K562 (cell line): Measurements from ENCODE around the gene RBMXL2. TPM values are rescaled to one million over a fixed set of nuclear protein-coding genes. Genes with fewer than 3 reads are reported as not detected.

ENCODE experiments used
- ATAC-seq: fragments of 200-7000 bp; cut with Tn5 transposase; 3 replicates; pipeline ENCODE4 v1.9.1; 2020; ENCODE audit warnings: moderate library complexity
- BruUV-seq: library from RNA; stranded (reverse); fragments of 400-500 nt; replicated peaks from 2 replicates; lab custom pipeline; 2021; lab: Mats Ljungman, UMichigan
- CTCF ChIA-PET: fragments of 300-600 bp; formaldehyde crosslinking; extraction: SDS; loops from one replicate; lab custom pipeline; 2021; ENCODE audit warnings: low intra/inter-chr PET ratio; lab: Yijun Ruan, JAX
- POLR2A ChIA-PET: fragments of 300-600, 350-650 bp; sonication (Branson Sonifier 250); formaldehyde crosslinking; extraction: SDS; loops from one replicate; lab custom pipeline; 2021; ENCODE audit warnings: antibody characterized with exemption, inconsistent platforms; lab: Yijun Ruan, JAX
- DNase-seq, 4 experiments: peaks; one replicate each; pipeline versions ENCODE4 v3.0.0 to v3.0.0-alpha.2; 2011 to 2018; ENCODE audit warnings: low spot score in 3 of 4, mixed read lengths in 3 of 4; ENCODE audit errors: extremely low read depth in 1 of 4
- FAIRE-seq: peaks from 2 replicates; lab custom pipeline; 2011; peaks lifted over from hg19 to GRCh38; lab: Jason Lieb, UNC
- H2AFZ ChIP-seq: 2 replicates; pipeline ENCODE4 v1.6.0; 2011; ENCODE audit warnings: low read depth, low read length, control low read depth, inconsistent platforms
- H3K27ac ChIP-seq: fragments of 200-600 bp; 3 replicates; pipeline ENCODE4 v1.8.0; 2011; ENCODE audit warnings: low read depth, mild to moderate bottlenecking, control low read depth, inconsistent platforms, low read length, moderate library complexity, mixed read lengths; ENCODE audit errors: extremely low read depth
- H3K27me3 ChIP-seq, 2 experiments: fragments of 300-600 bp in 1 of 2; 2 replicates in 1 of 2; 3 replicates in 1 of 2; pipeline versions ENCODE4 v1.6.0 to v1.8.0; 2011; ENCODE audit warnings: inconsistent platforms in 2 of 2, low read length in 2 of 2, mild to moderate bottlenecking in 1 of 2, mixed read lengths in 1 of 2, moderate library complexity in 1 of 2; ENCODE audit not compliant: control insufficient read depth in 2 of 2, insufficient read depth in 2 of 2
- H3K36me3 ChIP-seq: fragments of 300-600 bp; 3 replicates; pipeline ENCODE4 v1.8.0; 2011; ENCODE audit warnings: mild to moderate bottlenecking, low read length, inconsistent platforms; ENCODE audit not compliant: control insufficient read depth, insufficient read depth
- H3K4me1 ChIP-seq, 2 experiments: fragments of 200-600 bp in 1 of 2; replicated peaks in 1 of 2; 2 replicates in 1 of 2; 3 replicates in 1 of 2; pipeline versions ENCODE4 v1.5.1 to v1.8.0; 2011; ENCODE audit warnings: inconsistent platforms in 2 of 2, low read length in 2 of 2, mild to moderate bottlenecking in 1 of 2, mixed read lengths in 1 of 2, moderate library complexity in 1 of 2; ENCODE audit not compliant: control insufficient read depth in 2 of 2, insufficient read depth in 2 of 2
- H3K4me2 ChIP-seq: 2 replicates; pipeline ENCODE4 v1.6.1; 2011; ENCODE audit warnings: low read length, control low read depth, inconsistent platforms, mixed read lengths; ENCODE audit not compliant: insufficient read depth
- H3K4me3 ChIP-seq: fragments of 200-600 bp; sonication (generic), shearing (Covaris generic); 2 replicates; pipeline ENCODE4 v1.5.1; 2016; ENCODE audit warnings: control low read depth, inconsistent platforms
- H3K79me2 ChIP-seq: fragments of 200-600 bp; 3 replicates; pipeline ENCODE4 v1.8.0; 2011; ENCODE audit warnings: low read length, inconsistent platforms; ENCODE audit not compliant: control insufficient read depth, insufficient read depth
- H3K9ac ChIP-seq, 2 experiments: 2 replicates each; pipeline versions ENCODE4 v1.6.0 to v1.6.1; 2011; ENCODE audit warnings: low read depth in 2 of 2, low read length in 2 of 2, control low read depth in 1 of 2, inconsistent platforms in 1 of 2, mild to moderate bottlenecking in 1 of 2, mixed read lengths in 1 of 2; ENCODE audit not compliant: insufficient read depth in 1 of 2
- H3K9me1 ChIP-seq: one replicate; pipeline ENCODE4 v1.6.0; 2011; ENCODE audit warnings: inconsistent platforms, mild to moderate bottlenecking, low read length, moderate library complexity; ENCODE audit not compliant: control insufficient read depth, insufficient read depth
- H3K9me3 ChIP-seq: replicated peaks from 2 replicates; pipeline ENCODE4 v1.5.1; 2011; ENCODE audit warnings: low read depth, low read length, inconsistent platforms; ENCODE audit not compliant: control insufficient read depth, insufficient read depth
- H4K20me1 ChIP-seq: replicated peaks from 2 replicates; pipeline ENCODE4 v1.6.1; 2011; ENCODE audit warnings: low read length, inconsistent platforms, mixed read lengths; ENCODE audit not compliant: control insufficient read depth, insufficient read depth
- CBX1 ChIP-seq: sonication (generic); IDR thresholded peaks from 2 replicates; pipeline ENCODE4 v1.6.1; 2016; ENCODE audit warnings: antibody characterized with exemption, low read depth, mild to moderate bottlenecking
- FOSL1 ChIP-seq: fragments of 200-800 bp; sonication (Bioruptor generic); conservative IDR thresholded peaks from 2 replicates; pipeline ENCODE4 v1.6.1; 2016; ENCODE audit warnings: missing genetic modification characterization, missing compliant biosample characterization
- GTF2F1 ChIP-seq: IDR thresholded peaks from 2 replicates; pipeline ENCODE4 v1.6.1; 2011; ENCODE audit warnings: low read depth, low read length, improper control_type of control experiment
- MXI1 ChIP-seq: IDR thresholded peaks from 2 replicates; pipeline ENCODE4 v1.6.1; 2011; ENCODE audit warnings: low read depth, mild to moderate bottlenecking, improper control_type of control experiment, low read length
- ZNF133 ChIP-seq: fragments of 250-450 bp; sonication (Bioruptor Pico); IDR thresholded peaks from 2 replicates; pipeline ENCODE4 v1.4.0; 2020; ENCODE audit warnings: mild to moderate bottlenecking
- WGBS: fragments of 100-300 bp; shearing (Covaris generic); methylation state at CpG from one replicate; pipeline ENCODE4 v1.1.6; 2016; ENCODE audit warnings: low coverage, mixed read lengths; ENCODE audit not compliant: insufficient coverage; ENCODE audit errors: missing lambda C conversion rate; 5-methylcytosine and 5-hydroxymethylcytosine counted together
- in situ Hi-C: fragments of 300-500 bp; cut with MboI; formaldehyde crosslinking; loops from 4 replicates; pipeline ENCODE4 v1.15.0; 2018; ENCODE audit warnings: inconsistent platforms, mixed read lengths
- intact Hi-C: fragments of 100-400 bp; cut with micrococcal nuclease; formaldehyde crosslinking; loops from 2 replicates; pipeline ENCODE4 v1.14.2; 2022
- polyA plus RNA-seq, 8 experiments: library from polyadenylated mRNA; depleted of rRNA in 4 of 8; stranded (reverse) in 5 of 8; unstranded in 3 of 8; fragments of >200 nt; fragmentation: Nextera tagmentation in 2 of 8; fragmentation: Illumina TruSeq in 1 of 8; extraction: Ambion mirVana in 2 of 8; extraction: Trizol in 1 of 8; gene quantifications; 2 replicates each; pipeline versions ENCODE4 v1.2.1 to v1.2.3, GENCODE V29; 2011 to 2014; ENCODE audit warnings: inconsistent platforms in 1 of 8, missing spikeins in 1 of 8
- total RNA-seq, 7 experiments: library from RNA; depleted of rRNA in 6 of 7; stranded (reverse); fragments of >200 nt in 6 of 7; fragmentation: Illumina TruSeq in 2 of 7; extraction: Trizol in 2 of 7; gene quantifications; 2 replicates each; pipeline versions ENCODE4 v1.2.1 to v1.2.3, GENCODE V29; 2011 to 2021; ENCODE audit warnings: low replicate concordance in 1 of 7
- TF ChIP-seq, protein P1 (sequence below): fragments of 450-650 bp; formaldehyde crosslinking; IDR thresholded peaks from 2 replicates; pipeline ENCODE4 v1.4.0; 2020; ENCODE audit warnings: mild to moderate bottlenecking, moderate library complexity

RBMXL2 gene
- total and polyA plus RNA-seq, 9 of the 15 experiments (the other 6 are each of a cell fraction or from before 2014, with no cell fraction given) = 0.07 to 0.45 (median 0.21) TPM; not detected in 3

DNA sequence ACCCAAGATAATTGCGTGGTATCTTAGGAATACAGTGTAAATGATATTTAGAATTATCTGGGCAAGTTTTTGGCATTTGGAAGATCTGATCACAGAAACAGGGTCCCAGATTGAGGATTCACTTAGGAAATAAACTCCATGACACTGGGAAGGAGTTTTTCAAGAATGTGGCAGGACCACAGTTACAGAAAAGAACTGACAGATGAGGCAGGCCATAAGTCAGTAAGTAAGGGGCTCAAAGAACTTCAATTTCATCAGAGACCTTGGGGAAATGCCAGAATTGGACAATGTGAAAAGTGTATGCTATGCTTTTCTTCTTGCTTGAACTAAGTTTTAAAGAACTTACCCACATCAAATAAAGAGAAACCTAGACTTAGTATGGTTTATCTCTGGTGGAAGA lies 49.3 kb downstream of the RBMXL2 start:
- in situ Hi-C loops (no loop called here), intact Hi-C loops (no loop called here)
- WGBS = 7% methylated on average over 1 of the region's 1 CpG
- Histone ChIP-seq H4K20me1 (no peaks in the 10 kb centered on the region), H3K9ac (no peak overlapping the region), H3K36me3 (no peaks in the 10 kb centered on the region), H3K9me1 (no peaks in the 10 kb centered on the region), H3K27ac (no peak overlapping the region), H3K79me2 (no peaks in the 10 kb centered on the region), H3K4me3 (no peak overlapping the region), H3K9me3 (no peaks in the 10 kb centered on the region), H3K4me1 (no peaks in the 10 kb centered on the region), H2AFZ (no peak overlapping the region), H3K27me3 (no peaks in the 10 kb centered on the region; a peak in 1 of 5 replicates), H3K4me2 (no peak overlapping the region)
- POLR2A ChIA-PET = interaction anchor here (0.6 kb wide), 1 partner anchor 366 kb away, joined by 4 read pairs; no protein-coding TSS in a partner anchor
- FAIRE-seq = no peak
- BruUV-seq = no TSS peak
- no peak for DNase-seq
- CTCF ChIA-PET = no interaction called here
- no peak for TF ChIP-seq MXI1
- TF ChIP-seq ZNF133 (CRISPR knock-in tag) = no peak
- TF ChIP-seq GTF2F1 = no peak
- TF ChIP-seq, protein P1, sequence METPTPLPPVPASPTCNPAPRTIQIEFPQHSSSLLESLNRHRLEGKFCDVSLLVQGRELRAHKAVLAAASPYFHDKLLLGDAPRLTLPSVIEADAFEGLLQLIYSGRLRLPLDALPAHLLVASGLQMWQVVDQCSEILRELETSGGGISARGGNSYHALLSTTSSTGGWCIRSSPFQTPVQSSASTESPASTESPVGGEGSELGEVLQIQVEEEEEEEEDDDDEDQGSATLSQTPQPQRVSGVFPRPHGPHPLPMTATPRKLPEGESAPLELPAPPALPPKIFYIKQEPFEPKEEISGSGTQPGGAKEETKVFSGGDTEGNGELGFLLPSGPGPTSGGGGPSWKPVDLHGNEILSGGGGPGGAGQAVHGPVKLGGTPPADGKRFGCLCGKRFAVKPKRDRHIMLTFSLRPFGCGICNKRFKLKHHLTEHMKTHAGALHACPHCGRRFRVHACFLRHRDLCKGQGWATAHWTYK (CRISPR knock-in tag) = no peak
- TF ChIP-seq CBX1 = no peak
- no peak for TF ChIP-seq FOSL1 (tag)
- no peak for ATAC-seq

Other genes with a start within 250 kb of the RBMXL2 start
Only the 7 nearest of the 9 such genes appear.
- not detected in 2 replicates for gene OR10A4, start 212.4 kb upstream of the RBMXL2 start, total RNA-seq (2014; rRNA removed)
- not detected in 2 replicates for gene OR10A4, start 212.4 kb upstream of the RBMXL2 start, total RNA-seq (2014; rRNA removed; fragmentation: Illumina TruSeq; extraction: Trizol)
- not detected in 2 replicates for gene OR10A4, start 212.4 kb upstream of the RBMXL2 start, total RNA-seq (2015; rRNA removed; fragmentation: Illumina TruSeq; extraction: Trizol)
- gene OR10A4, start 212.4 kb upstream of the RBMXL2 start, total RNA-seq (2021) = not detected in 2 replicates
- not detected in 2 replicates for gene OR10A4, start 212.4 kb upstream of the RBMXL2 start, polyA plus RNA-seq (2011; rRNA removed)
- gene OR10A4, start 212.4 kb upstream of the RBMXL2 start, polyA plus RNA-seq (2014; fragmentation: Illumina TruSeq; extraction: Trizol) = not detected in 2 replicates
- gene OR10A4, start 212.4 kb upstream of the RBMXL2 start, polyA plus RNA-seq (2014; fragmentation: Nextera tagmentation; extraction: Ambion mirVana) = not detected
- not detected in 2 replicates for gene OR10A4, start 212.4 kb upstream of the RBMXL2 start, polyA plus RNA-seq (2014; rRNA removed)
- 0.57 and 0.73 TPM in 2 replicates for gene OR2D2, start 196.5 kb upstream of the RBMXL2 start, total RNA-seq (2014; rRNA removed)
- gene OR2D2, start 196.5 kb upstream of the RBMXL2 start, total RNA-seq (2014; rRNA removed; fragmentation: Illumina TruSeq; extraction: Trizol) = 1.0 and 2.1 TPM in 2 replicates
- gene OR2D2, start 196.5 kb upstream of the RBMXL2 start, total RNA-seq (2015; rRNA removed; fragmentation: Illumina TruSeq; extraction: Trizol) = 0.72 TPM in 2 replicates
- 0.22 and 0.38 TPM in 2 replicates for gene OR2D2, start 196.5 kb upstream of the RBMXL2 start, total RNA-seq (2021)
- 0.20 and 0.57 TPM in 2 replicates for gene OR2D2, start 196.5 kb upstream of the RBMXL2 start, polyA plus RNA-seq (2011; rRNA removed)
- 0.10 TPM in 1 of 2 replicates, not detected in the other for gene OR2D2, start 196.5 kb upstream of the RBMXL2 start, polyA plus RNA-seq (2014; fragmentation: Illumina TruSeq; extraction: Trizol)
- not detected for gene OR2D2, start 196.5 kb upstream of the RBMXL2 start, polyA plus RNA-seq (2014; fragmentation: Nextera tagmentation; extraction: Ambion mirVana)
- 0.19 TPM in 1 of 2 replicates, not detected in the other for gene OR2D2, start 196.5 kb upstream of the RBMXL2 start, polyA plus RNA-seq (2014; rRNA removed)
- gene OR2D3, start 168.0 kb upstream of the RBMXL2 start, total RNA-seq (2014; rRNA removed) = not detected in 2 replicates
- gene OR2D3, start 168.0 kb upstream of the RBMXL2 start, total RNA-seq (2014; rRNA removed; fragmentation: Illumina TruSeq; extraction: Trizol) = not detected in 2 replicates
- not detected in 2 replicates for gene OR2D3, start 168.0 kb upstream of the RBMXL2 start, total RNA-seq (2015; rRNA removed; fragmentation: Illumina TruSeq; extraction: Trizol)
- not detected in 2 replicates for gene OR2D3, start 168.0 kb upstream of the RBMXL2 start, total RNA-seq (2021)
- gene OR2D3, start 168.0 kb upstream of the RBMXL2 start, polyA plus RNA-seq (2011; rRNA removed) = not detected in 2 replicates
- gene OR2D3, start 168.0 kb upstream of the RBMXL2 start, polyA plus RNA-seq (2014; fragmentation: Illumina TruSeq; extraction: Trizol) = not detected in 2 replicates
- gene OR2D3, start 168.0 kb upstream of the RBMXL2 start, polyA plus RNA-seq (2014; fragmentation: Nextera tagmentation; extraction: Ambion mirVana) = under 1 TPM in 1 of 2 experiments, not detected in 1; 0.42 TPM
- gene OR2D3, start 168.0 kb upstream of the RBMXL2 start, polyA plus RNA-seq (2014; rRNA removed) = not detected in 2 replicates
- 11.1 and 11.2 TPM in 2 replicates for gene ZNF215, start 162.6 kb upstream of the RBMXL2 start, total RNA-seq (2014; rRNA removed)
- gene ZNF215, start 162.6 kb upstream of the RBMXL2 start, total RNA-seq (2014; rRNA removed; fragmentation: Illumina TruSeq; extraction: Trizol) = 16.3 and 18.8 TPM in 2 replicates
- gene ZNF215, start 162.6 kb upstream of the RBMXL2 start, total RNA-seq (2015; rRNA removed; fragmentation: Illumina TruSeq; extraction: Trizol) = 15.3 and 16.5 TPM in 2 replicates
- 12.5 and 12.8 TPM in 2 replicates for gene ZNF215, start 162.6 kb upstream of the RBMXL2 start, total RNA-seq (2021)
- gene ZNF215, start 162.6 kb upstream of the RBMXL2 start, polyA plus RNA-seq (2011; rRNA removed) = 12.0 and 19.1 TPM in 2 replicates
- gene ZNF215, start 162.6 kb upstream of the RBMXL2 start, polyA plus RNA-seq (2014; fragmentation: Illumina TruSeq; extraction: Trizol) = 13.0 and 14.8 TPM in 2 replicates
- 10 to 100 TPM; 12.2 to 14.2 TPM for gene ZNF215, start 162.6 kb upstream of the RBMXL2 start, polyA plus RNA-seq (2014; fragmentation: Nextera tagmentation; extraction: Ambion mirVana)
- 13.3 and 14.1 TPM in 2 replicates for gene ZNF215, start 162.6 kb upstream of the RBMXL2 start, polyA plus RNA-seq (2014; rRNA removed)
- gene ZNF214, start 68.7 kb upstream of the RBMXL2 start, total RNA-seq (2014; rRNA removed) = 0.08 and 0.41 TPM in 2 replicates
- gene ZNF214, start 68.7 kb upstream of the RBMXL2 start, total RNA-seq (2014; rRNA removed; fragmentation: Illumina TruSeq; extraction: Trizol) = 0.36 and 0.38 TPM in 2 replicates
- gene ZNF214, start 68.7 kb upstream of the RBMXL2 start, total RNA-seq (2015; rRNA removed; fragmentation: Illumina TruSeq; extraction: Trizol) = 0.15 and 0.36 TPM in 2 replicates
- 0.29 TPM in 2 replicates for gene ZNF214, start 68.7 kb upstream of the RBMXL2 start, total RNA-seq (2021)
- 0.11 and 0.24 TPM in 2 replicates for gene ZNF214, start 68.7 kb upstream of the RBMXL2 start, polyA plus RNA-seq (2011; rRNA removed)
- gene ZNF214, start 68.7 kb upstream of the RBMXL2 start, polyA plus RNA-seq (2014; fragmentation: Illumina TruSeq; extraction: Trizol) = 0.30 and 0.40 TPM in 2 replicates
- under 1 TPM; 0.06 to 0.11 TPM for gene ZNF214, start 68.7 kb upstream of the RBMXL2 start, polyA plus RNA-seq (2014; fragmentation: Nextera tagmentation; extraction: Ambion mirVana)
- gene ZNF214, start 68.7 kb upstream of the RBMXL2 start, polyA plus RNA-seq (2014; rRNA removed) = not detected in 2 replicates
- gene NLRP14, start 68.5 kb upstream of the RBMXL2 start, total RNA-seq (2014; rRNA removed) = 0.41 and 0.45 TPM in 2 replicates
- 1.2 TPM in 2 replicates for gene NLRP14, start 68.5 kb upstream of the RBMXL2 start, total RNA-seq (2014; rRNA removed; fragmentation: Illumina TruSeq; extraction: Trizol)
- 0.98 and 1.1 TPM in 2 replicates for gene NLRP14, start 68.5 kb upstream of the RBMXL2 start, total RNA-seq (2015; rRNA removed; fragmentation: Illumina TruSeq; extraction: Trizol)
- 0.65 and 0.73 TPM in 2 replicates for gene NLRP14, start 68.5 kb upstream of the RBMXL2 start, total RNA-seq (2021)
- 0.50 and 0.54 TPM in 2 replicates for gene NLRP14, start 68.5 kb upstream of the RBMXL2 start, polyA plus RNA-seq (2011; rRNA removed)
- gene NLRP14, start 68.5 kb upstream of the RBMXL2 start, polyA plus RNA-seq (2014; fragmentation: Illumina TruSeq; extraction: Trizol) = 0.46 and 0.48 TPM in 2 replicates
- gene NLRP14, start 68.5 kb upstream of the RBMXL2 start, polyA plus RNA-seq (2014; fragmentation: Nextera tagmentation; extraction: Ambion mirVana) = under 1 TPM; 0.27 to 0.36 TPM
- 0.57 and 0.58 TPM in 2 replicates for gene NLRP14, start 68.5 kb upstream of the RBMXL2 start, polyA plus RNA-seq (2014; rRNA removed)
- gene SYT9, start 162.9 kb downstream of the RBMXL2 start, total RNA-seq (2014; rRNA removed) = not detected in 2 replicates
- gene SYT9, start 162.9 kb downstream of the RBMXL2 start, total RNA-seq (2014; rRNA removed; fragmentation: Illumina TruSeq; extraction: Trizol) = not detected in 2 replicates
- gene SYT9, start 162.9 kb downstream of the RBMXL2 start, total RNA-seq (2015; rRNA removed; fragmentation: Illumina TruSeq; extraction: Trizol) = not detected in 2 replicates
- gene SYT9, start 162.9 kb downstream of the RBMXL2 start, total RNA-seq (2021) = not detected in 2 replicates
- gene SYT9, start 162.9 kb downstream of the RBMXL2 start, polyA plus RNA-seq (2011; rRNA removed) = not detected in 2 replicates
- gene SYT9, start 162.9 kb downstream of the RBMXL2 start, polyA plus RNA-seq (2014; fragmentation: Illumina TruSeq; extraction: Trizol) = not detected in 2 replicates
- gene SYT9, start 162.9 kb downstream of the RBMXL2 start, polyA plus RNA-seq (2014; fragmentation: Nextera tagmentation; extraction: Ambion mirVana) = under 1 TPM in 1 of 2 experiments, not detected in 1; 0.01 TPM
- not detected in 2 replicates for gene SYT9, start 162.9 kb downstream of the RBMXL2 start, polyA plus RNA-seq (2014; rRNA removed)